T follicular helper cell (primary cell): ENCODE measurements around the gene ZBTB48.
"Not testable (repeated sequence)": the region's sequence is repeated elsewhere in the genome, so short reads cannot be mapped to it uniquely, and the experiment has no call there.

Experiments used
- DNase-seq: peaks from one replicate; pipeline ENCODE4 v3.0.0-alpha.2; 2020; ENCODE audit warnings: low read depth
- total RNA-seq, 2 experiments: gene quantifications; one replicate each; lab custom pipeline; 2026; lab: John Stamatoyannopoulos, UW

Gene ZBTB48
- total RNA-seq, result 24.4 to 41.9 reads per million in 2 experiments

DNA sequence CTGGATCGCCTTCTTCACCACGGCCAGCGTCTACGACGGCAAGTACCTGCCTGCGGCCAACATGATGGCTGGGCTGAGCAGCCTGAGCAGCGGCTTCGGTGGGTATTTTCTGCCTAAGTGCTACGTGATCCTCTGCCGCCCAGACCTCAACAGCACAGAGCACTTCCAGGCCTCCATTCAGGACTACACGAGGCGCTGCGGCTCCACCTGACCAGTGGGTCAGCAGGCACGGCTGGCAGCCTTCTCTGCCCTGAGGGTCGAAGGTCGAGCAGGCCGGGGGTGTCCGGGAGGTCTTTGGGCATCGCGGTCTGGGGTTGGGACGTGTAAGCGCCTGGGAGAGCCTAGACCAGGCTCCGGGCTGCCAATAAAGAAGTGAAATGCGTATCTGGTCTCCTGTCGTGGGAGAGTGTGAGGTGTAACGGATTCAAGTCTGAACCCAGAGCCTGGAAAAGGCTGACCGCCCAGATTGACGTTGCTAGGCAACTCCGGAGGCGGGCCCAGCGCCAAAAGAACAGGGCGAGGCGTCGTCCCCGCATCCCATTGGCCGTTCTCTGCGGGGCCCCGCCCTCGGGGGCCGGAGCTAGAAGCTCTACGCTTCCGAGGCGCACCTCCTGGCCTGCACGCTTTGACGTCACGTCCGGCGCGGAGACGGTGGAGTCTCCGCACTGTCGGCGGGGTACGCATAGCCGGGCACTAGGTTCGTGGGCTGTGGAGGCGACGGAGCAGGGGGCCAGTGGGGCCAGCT lies at the start of gene ZBTB48:
Gene ZBTB48 (plus strand): TSS at position 621 of the 745 bp plus-strand sequence. CDS start 616 bp downstream, outside the sequence.
- peak; percentile 95 for DNase-seq

DNA sequence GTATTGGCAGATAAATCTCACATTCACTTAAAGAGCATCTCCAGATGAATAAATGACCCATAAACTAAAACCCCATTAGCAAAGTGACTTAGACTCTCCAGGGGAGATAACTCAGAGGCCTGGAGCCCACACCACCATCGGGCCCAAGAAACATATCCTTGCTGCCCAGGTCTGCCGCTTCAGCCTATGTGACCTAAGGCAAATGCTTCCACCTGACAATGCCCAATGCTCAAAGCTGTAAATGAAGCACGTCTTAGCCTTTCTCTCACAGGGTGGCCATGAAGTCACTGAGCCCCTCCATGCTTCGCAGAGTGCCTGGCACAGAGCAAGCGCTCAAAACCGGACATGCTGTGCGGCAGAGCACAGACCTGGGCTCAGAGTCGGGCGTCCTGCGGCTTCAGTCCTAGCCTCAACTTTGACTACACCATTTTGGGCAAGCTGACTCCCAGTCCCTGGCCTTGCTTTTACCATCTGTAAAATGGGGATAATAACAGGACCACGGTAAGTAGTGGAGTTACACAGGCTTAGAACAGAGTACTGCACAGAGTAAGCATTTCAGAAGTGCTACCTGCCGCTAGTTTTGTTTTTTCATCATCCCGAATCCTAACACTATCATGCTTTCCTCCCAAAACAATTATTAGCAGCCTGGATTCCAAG lies 49.2 kb upstream of the ZBTB48 start:
- DNase-seq, result no peak

DNA sequence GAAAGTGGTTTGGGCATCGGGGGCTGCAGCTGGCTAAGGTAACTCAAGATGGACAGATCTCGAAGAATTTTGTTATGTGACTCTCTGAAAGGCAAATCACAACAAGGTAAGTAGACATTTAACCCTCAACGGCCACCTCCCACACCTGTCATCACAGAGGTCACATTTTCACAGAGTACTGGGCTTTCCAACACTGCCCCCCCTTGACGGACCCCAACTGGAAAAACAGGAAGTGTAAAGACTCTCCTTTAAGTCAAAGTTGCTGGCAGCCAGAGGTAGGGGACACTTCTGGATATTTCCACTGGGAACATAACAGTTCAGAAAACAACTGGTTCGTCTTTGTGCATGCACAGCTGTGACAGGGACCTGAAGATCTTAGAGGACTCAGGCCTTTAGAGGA lies 47.8 kb upstream of the ZBTB48 start:
- no peak for DNase-seq

DNA sequence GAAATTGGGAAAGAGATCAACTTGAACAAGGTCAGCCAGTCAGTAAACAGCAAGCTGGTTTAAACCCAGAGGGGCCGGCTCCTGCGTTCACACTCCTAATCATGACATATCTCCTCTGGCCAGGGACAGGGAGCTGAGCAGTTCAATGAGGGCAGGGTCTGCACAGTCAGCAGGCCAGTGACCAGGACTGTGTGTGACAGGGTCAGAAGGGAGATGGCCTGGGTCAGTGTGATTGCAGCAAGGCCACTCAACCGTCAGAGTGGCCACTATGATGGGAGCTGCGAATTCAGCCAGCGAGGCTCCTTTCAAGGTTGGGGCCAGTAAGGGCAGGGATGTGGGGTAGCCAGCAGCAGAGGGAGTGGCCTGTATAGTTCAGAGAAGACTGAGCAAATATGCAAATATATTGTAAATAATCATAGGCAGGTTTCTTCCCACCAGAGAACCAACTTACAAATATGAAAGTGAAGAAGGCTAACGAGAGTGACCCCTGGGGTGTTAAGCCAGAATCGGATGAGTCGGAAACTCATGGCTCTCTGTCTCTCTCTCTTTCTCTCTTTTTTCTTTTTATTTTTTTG lies 45.5 kb upstream of the ZBTB48 start:
- DNase-seq, result no peak

DNA sequence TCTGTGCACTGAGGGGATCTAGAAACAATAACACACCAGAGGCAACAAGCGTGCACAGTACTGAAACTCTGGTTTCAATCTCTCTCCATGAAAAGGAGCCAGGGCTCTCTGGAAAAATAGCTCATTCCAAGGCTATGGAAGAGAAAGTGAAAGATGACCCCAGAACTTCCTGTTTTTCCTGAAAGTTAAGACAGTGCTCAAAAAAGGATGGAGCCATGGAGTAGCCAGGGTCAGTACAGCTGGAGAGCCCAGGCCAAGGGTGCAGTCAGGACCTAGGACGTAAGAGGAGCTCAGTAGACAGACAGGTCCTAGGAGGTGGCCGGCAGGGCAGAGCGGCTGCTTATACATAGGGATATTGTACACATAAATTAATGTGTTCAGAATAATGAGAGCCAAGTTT lies 44.6 kb upstream of the ZBTB48 start:
- DNase-seq, result no peak

DNA sequence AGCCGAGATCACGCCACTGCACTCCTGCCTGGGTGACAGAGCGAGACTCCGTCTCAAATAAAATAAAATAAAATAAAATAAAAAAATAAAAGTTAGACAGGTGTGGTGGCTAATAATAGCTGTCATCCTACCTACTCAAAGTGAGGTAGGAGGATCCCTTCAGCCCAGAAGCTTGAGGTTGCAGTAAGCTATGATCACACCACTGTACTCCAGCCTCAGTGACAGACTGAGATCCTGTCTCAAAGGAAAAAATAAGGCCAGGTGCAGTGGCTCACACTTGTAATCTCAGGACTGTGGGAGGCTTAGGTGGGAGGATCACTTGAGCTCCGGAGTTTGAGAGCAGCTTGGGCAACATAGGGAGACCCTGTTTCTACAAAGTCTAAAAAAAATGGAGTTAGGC lies 43.5 kb upstream of the ZBTB48 start:
- no peak for DNase-seq

DNA sequence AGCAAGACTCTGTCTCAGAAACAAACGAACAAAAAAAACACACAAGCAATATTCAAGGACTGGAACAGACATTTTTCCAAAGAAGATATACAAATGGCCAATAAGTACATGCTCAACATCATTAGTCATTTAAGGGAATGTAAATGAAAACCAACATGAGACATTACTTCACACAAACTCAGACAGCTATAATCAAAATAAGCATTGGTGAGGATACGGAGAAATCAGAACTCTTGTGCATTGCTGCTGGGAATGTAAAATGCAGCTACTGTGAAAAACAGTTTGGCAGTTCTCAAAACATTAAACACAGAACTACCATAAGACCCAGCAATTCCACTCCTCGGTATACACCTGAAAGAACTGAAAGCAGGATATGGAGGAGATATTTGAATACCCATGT lies 40.8 kb upstream of the ZBTB48 start:
- DNase-seq, result no peak

DNA sequence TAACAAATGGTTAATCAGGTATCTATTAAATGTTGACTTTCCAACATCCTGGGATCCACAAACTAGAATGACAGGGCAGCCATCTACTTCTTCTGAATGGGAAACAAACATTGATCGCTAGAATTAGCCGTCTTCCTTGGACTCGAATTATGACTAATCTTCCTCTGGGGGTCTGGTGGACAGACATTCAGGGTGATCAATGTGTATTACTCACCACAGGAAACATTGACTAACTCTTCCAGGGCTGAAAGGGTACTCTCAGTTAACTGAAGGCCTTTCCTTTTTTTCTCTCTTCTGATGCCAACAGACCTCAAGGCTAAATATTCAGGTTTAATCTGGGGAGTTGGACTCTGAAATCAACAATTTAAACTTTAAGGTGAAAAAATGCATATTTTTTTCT lies 35.0 kb upstream of the ZBTB48 start:
- DNase-seq, result no peak

DNA sequence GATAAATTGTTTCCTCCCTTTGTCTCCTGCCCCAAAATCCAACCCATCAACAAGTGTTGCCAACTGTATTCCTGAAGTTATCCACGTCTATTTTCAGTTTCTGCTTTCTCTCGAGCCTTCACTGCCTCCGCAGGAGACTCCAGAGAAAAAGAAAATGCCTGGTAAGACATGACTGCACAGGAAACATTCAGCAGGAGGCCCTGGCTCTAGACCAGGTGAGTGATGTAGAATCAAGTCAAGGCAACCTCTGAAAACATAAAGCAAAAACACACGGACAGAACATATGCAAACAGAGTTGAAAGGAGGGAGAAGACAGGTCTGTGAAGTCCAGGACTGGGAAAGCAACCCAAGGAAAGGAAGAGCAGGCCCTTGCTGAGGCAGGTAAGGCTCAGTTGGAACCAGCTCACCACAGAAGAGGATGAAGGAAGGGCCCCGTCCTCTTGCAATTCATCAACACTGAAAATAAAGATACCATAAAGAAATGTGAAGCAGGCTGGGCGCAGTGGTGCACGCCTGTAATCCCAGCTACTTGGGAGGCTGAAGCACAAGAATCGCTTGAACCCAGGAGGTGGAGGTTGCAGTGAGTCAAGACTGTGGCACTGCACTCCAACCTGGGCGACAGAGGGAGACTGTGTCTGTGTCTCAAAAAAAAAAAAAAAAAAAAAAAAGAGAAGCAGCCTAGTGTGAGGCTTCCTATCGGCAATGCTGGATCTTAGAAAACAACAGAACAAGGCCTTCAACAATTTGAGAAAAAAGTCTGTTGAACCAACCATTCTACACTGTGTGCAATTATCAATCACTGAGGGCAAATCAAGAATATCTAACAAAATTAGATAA lies 34.3 kb upstream of the ZBTB48 start:
- no peak for DNase-seq

DNA sequence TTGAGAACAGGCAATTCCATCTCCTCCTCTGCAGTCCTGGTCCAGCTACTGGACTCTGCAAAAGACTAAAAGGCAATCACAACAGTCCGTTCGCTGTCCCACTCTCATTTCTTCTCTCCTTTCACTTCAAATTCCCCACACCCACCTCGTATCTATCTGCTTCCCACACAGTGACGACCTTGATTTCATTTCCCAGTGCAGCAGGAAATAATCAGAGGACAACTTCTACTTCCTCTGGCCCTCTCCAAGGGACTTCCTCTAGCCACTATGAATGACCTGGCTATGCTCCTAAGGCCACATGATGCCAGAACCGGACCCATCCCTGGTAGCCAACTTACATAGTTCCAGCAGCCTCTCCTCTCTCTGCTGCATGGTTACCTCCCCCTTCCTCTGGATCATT lies 33.5 kb upstream of the ZBTB48 start:
- DNase-seq, result no peak

DNA sequence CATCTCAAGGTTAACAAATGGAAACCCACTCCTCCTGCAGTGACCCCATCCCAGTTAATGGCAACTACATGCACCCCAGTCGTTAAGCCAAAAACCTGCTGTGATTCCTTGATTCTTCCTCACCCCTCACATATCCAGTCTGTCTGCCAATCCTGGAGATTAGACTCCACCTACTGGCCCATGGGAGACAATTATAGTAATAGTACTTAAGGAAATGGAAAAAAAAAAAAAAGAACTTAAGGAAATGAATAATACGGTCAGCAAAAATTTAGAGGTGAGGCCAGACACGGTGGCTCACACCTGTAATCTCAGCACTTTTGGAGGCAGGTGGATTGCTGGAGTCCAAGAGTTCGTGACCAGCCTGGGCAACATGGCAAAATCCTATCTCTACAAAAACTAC lies 32.5 kb upstream of the ZBTB48 start:
- DNase-seq, result no peak

DNA sequence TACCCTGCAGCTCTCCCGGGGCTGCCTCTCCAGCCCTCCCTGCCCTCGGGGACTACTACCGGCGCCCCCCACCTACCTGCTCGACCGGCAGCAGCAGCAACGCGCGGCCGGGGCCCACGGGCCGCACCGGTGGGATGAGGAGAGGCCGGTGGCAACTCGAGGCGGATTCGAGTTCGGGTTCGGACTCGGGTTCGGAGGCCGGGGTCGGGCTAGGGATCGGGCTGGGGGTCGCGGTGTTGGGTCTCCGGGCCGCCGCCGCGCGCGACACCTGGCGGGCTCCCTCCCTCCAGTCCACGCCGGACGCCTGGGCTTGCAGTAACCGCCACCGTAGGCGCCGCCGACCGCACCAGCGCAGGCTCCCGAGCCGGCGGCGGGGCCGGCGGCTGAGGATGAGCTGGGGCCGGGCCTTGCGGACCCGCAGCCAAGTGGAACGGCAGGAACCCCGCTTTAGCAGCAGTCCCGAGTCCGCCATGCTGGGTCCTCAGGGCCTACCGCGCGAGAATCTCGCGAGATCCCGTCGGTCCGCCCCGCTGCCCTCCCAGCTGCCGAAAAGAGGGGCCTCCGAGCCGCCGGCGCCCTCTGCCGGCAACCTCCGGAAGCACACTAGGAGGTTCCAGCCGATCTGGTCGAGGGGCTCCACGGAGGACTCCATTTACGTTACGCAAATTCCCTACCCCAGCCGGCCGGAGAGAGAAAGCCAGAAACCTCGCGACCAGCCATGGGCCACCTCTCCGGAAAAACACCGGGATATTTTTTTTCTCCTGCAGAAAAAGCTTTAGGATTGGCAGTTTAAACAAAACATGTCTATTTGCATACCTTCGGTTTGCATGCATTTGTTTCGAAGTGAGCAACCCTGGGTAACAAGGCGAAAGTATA lies 25.5 kb upstream of the ZBTB48 start, which contains the start of gene NOL9:
Gene NOL9 (minus strand): TSS at position 483 of the 876 bp plus-strand sequence. CDS start 11 bp downstream, at position 472.
- peak; percentile 93 for DNase-seq

DNA sequence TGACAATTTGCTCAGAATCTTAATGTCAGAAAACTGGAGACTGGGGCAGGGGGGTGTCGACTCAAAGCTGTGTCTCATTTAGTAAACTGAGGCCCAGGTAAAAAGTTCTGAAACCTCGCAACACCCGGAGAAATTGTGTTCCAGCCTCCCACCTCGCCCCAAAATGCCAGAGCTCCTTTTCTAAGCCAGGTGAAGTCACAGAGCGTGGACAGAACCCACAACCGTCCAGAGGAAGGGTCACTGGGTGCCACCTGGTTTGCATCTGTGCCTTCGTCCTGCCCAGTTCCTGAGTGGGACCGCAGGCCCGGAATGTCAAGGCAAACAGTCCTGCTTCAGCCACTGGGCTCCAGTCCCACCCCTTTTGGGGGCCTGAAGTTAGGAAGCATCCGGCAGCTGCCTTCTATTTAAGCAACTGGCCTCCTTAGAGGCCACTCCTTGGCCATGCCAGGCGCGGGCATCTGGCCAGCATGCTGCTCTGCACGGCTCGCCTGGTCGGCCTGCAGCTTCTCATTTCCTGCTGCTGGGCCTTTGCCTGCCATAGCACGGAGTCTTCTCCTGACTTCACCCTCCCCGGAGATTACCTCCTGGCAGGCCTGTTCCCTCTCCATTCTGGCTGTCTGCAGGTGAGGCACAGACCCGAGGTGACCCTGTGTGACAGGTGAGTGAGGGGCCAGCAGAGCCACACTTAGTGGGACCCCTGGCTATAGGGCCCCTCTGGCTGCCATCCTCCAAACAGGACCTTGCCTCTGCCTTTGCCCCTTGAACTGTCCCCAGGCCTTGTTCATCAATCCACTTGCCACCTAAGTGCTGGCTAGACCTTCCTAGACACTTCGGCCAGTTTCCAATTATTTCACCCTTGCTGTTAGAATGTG lies 24.7 kb upstream of the ZBTB48 start, which contains the start of gene TAS1R1:
Gene TAS1R1 (plus strand): TSS at position 401 of the 872 bp plus-strand sequence. CDS start 67 bp downstream, at position 468.
- DNase-seq, result no peak

DNA sequence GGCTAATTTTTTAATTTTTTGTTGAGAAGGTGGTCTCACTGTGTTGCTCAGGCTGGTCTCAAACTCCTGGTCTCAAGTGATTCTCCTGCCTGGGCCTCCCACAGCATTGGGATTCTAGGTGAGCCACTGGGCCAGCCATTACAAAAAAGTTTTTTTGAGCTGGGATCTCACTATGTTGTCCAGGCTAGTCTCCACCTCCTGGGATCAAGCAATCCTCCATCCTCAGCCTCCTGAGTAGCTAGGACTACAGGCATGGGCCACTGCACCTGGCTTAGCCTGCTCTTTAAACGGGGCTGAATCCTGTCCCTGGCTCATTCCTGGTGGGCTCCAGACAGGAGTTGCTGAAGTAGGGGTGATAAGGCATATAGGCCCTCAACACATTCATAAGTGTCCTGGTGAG lies 22.2 kb upstream of the ZBTB48 start:
- no peak for DNase-seq

DNA sequence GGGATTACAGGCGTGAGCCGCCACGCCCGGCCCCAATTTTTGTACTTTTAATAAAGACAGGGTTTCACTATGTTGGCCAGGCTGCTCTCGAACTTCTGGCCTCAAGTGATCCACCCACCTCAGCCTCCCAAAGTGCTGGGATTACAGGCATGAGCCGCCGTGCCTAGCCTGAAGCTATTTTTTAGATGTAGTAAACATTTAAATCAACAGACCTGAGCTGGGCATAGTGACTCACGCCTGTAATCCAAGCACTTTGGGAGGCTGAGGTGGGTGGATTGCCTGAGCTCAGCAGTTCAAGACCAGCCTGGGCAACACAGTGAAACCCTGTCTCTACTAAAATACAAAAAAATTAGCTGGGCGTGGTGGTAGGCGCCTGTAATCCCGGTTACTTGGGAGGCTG lies 20.6 kb upstream of the ZBTB48 start:
- not testable (repeated sequence) for DNase-seq

DNA sequence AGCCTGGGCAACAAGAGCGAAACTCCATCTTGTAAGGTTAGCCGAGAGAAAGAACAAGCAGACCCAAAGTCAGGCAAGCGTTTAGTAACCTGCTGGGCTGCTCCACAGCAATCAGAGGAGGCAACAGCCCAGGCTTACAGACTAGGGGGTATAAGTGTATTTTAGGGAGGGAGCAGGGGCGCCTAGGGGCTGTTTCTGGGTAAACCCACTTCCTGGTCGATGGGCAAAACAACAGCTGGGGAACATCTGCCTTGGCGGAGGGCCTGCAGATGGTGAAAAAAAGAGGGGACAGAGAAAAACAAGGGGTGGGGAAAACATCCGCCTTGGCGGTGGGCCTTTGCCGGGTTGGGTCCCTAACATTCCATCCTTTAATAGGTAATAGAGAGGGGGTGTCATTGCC lies 19.5 kb upstream of the ZBTB48 start:
- no peak for DNase-seq

DNA sequence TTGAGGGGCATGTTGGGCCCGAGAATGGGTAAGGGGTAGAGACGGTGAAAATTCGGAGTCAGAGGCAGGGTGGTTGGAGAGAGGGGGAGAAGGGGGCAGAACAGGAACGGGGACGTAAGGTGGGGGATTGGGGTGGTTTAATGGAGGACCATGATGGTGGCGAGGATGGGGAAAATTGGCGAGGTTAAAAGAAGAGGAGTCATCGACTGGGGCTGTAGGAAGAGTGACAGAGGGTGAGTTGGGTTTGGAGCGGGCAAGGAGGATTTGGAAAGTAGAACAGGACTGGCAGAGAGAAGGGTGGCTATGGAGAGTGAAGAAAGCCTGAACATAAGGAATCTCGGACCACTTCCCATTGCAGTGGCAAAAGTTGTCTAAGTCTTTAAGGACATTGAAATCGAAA lies 10.8 kb upstream of the ZBTB48 start:
- no peak for DNase-seq

DNA sequence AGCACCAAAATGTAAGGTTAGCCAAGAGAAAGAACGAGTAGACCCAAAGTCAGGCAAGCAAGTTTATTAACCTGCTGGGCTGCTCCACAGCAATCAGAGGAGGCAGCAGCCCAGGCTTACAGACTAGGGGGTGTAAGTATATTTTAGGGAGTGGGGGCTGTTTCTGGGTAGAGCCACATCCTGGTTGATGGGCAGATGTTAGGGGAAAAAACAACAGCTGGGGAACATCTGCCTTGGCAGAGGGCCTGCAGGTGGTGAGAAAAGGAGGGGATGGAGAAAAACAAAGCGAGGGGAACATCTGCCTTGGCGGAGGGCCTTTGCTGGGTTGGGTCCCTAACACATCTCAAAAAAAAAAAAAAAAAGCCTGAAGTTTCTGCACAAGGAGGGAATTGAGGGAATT lies 9.7 kb upstream of the ZBTB48 start:
- no peak for DNase-seq

DNA sequence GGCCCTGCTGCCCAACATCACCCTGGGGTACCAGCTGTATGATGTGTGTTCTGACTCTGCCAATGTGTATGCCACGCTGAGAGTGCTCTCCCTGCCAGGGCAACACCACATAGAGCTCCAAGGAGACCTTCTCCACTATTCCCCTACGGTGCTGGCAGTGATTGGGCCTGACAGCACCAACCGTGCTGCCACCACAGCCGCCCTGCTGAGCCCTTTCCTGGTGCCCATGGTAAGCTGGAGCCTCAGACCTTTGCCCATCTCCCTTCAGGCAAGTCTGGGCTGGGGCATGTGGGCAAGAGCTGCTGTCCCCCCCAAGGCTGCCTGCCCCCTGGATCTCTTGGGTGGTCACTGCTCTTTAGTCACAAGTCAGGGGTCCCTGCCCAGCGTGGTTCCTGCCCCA lies 8.8 kb upstream of the ZBTB48 start:
- no peak for DNase-seq
